Kidney epithelial cell (primary cell): ENCODE results near the gene MEGF6. TPM values are rescaled to one million over a fixed set of nuclear protein-coding genes. Genes with fewer than 3 reads are reported as not detected.
A peak's percentile ranks its signal among the peaks of the same experiment; 100 is the strongest.
"Not testable (repeated sequence)": the region's sequence is repeated elsewhere in the genome, so short reads cannot be mapped to it uniquely, and the experiment has no call there.

Experiments
- DNase-seq: peaks from one replicate; pipeline ENCODE4 v3.0.0-alpha.2; 2010; ENCODE audit warnings: low read depth
- H3K27me3 ChIP-seq: 2 replicates; pipeline ENCODE4 v1.6.0; 2011; ENCODE audit warnings: low read length; ENCODE audit not compliant: control insufficient read depth, insufficient read depth
- H3K36me3 ChIP-seq: 2 replicates; pipeline ENCODE4 v1.5.1; 2011; ENCODE audit warnings: low read length; ENCODE audit not compliant: control insufficient read depth, insufficient read depth
- H3K4me3 ChIP-seq: 2 replicates; pipeline ENCODE4 v1.5.1; 2011; ENCODE audit warnings: low read depth, mild to moderate bottlenecking, control low read depth, low read length
- CTCF ChIP-seq: IDR thresholded peaks from 2 replicates; pipeline ENCODE4 v1.5.1; 2011; ENCODE audit warnings: mild to moderate bottlenecking, moderate library complexity, low read length, control low read depth, inconsistent platforms; ENCODE audit not compliant: insufficient read depth, poor library complexity, severe bottlenecking
- total RNA-seq: library from RNA; depleted of rRNA; stranded (reverse); fragments of >200 nt; gene quantifications from 2 replicates; pipeline ENCODE4 v1.2.3, GENCODE V29; 2015

MEGF6 gene
- total RNA-seq, 1 donor from 2014 or later, result 13.1 TPM

GRCh38 chr1:3588395-3588794 lies 22.9 kb downstream of the MEGF6 start:
- no peak for DNase-seq
- TF ChIP-seq CTCF, result peak; percentile 1
- Histone ChIP-seq H3K36me3 (no peaks in the 10 kb centered on the region), H3K4me3 (no peak overlapping the region), H3K27me3 (peaks cover 4% of the 10 kb centered on the region)

GRCh38 chr1:3586986-3587759 lies 24.1 kb downstream of the MEGF6 start:
- Histone ChIP-seq H3K36me3 (no peaks in the 10 kb centered on the region), H3K27me3 (peaks cover 5% of the 10 kb centered on the region), H3K4me3 (no peak overlapping the region)
- TF ChIP-seq CTCF, result no peak
- DNase-seq, result no peak

- Histone ChIP-seq H3K4me3 (no peak overlapping the region), H3K27me3 (peaks cover 6% of the 10 kb centered on the region), H3K36me3 (no peaks in the 10 kb centered on the region)
- no peak for DNase-seq
- TF ChIP-seq CTCF, result no peak
Measured at GRCh38 chr1:3585940-3586568, 25.3 kb downstream of the MEGF6 start.

GRCh38 chr1:3585353-3585868 lies 25.9 kb downstream of the MEGF6 start:
- H3K36me3 ChIP-seq, H3K4me3 ChIP-seq, H3K27me3 ChIP-seq, DNase-seq: not testable (repeated sequence)

GRCh38 chr1:3584915-3585314 lies 26.4 kb downstream of the MEGF6 start:
- peaks cover 2% of the 10 kb centered on the region for H3K27me3 ChIP-seq
- no peak for TF ChIP-seq CTCF
- H3K36me3 ChIP-seq, result no peaks in the 10 kb centered on the region
- DNase-seq, result no peak
- H3K4me3 ChIP-seq, result no peak overlapping the region

GRCh38 chr1:3583751-3584150 lies 27.6 kb downstream of the MEGF6 start:
- not testable (repeated sequence) for H3K27me3 ChIP-seq, DNase-seq, H3K36me3 ChIP-seq, H3K4me3 ChIP-seq
